HEK293 (cell line): ENCODE results near the gene CDK12.
"Not testable (repeated sequence)": the region's sequence is repeated elsewhere in the genome, so short reads cannot be mapped to it uniquely, and the experiment has no call there.

Experiments used
- CTCF ChIA-PET: fragments of 350-600 bp; formaldehyde crosslinking; extraction: SDS; loops from one replicate; lab custom pipeline; 2021; ENCODE audit warnings: antibody characterized with exemption; lab: Yijun Ruan, JAX
- POLR2A ChIA-PET: fragments of 300-600 bp; formaldehyde crosslinking; extraction: SDS; loops from one replicate; lab custom pipeline; 2020; ENCODE audit warnings: antibody characterized with exemption, inconsistent platforms; lab: Yijun Ruan, JAX
- H3K27ac ChIP-seq: fragments of 200-500 bp; sonication (Bioruptor generic); 2 replicates; pipeline ENCODE4 v1.5.1; 2014; ENCODE audit warnings: low read depth, low read length, control low read depth, inconsistent platforms; ENCODE audit errors: extremely low read depth
- H3K36me3 ChIP-seq, 2 experiments: fragments of 200-500 bp in 1 of 2; sonication (Bioruptor generic) in 1 of 2; 1 replicate in 1 of 2; 2 replicates in 1 of 2; pipeline ENCODE4 v1.5.1; 2014 to 2017; ENCODE audit warnings: inconsistent platforms in 2 of 2, low read length in 2 of 2; ENCODE audit not compliant: control insufficient read depth in 2 of 2, insufficient read depth in 1 of 2
- H3K4me1 ChIP-seq: fragments of 200-500 bp; sonication (Bioruptor generic); 2 replicates; pipeline ENCODE4 v1.5.1; 2014; ENCODE audit warnings: mild to moderate bottlenecking, low read length, inconsistent platforms; ENCODE audit not compliant: control insufficient read depth, insufficient read depth
- H3K4me3 ChIP-seq: 2 replicates; pipeline ENCODE4 v1.5.1; 2011; ENCODE audit warnings: low read depth, mild to moderate bottlenecking, control low read depth, low read length, moderate library complexity
- H3K9me3 ChIP-seq: fragments of 200-500 bp; sonication (Bioruptor generic); 2 replicates; pipeline ENCODE4 v1.5.1; 2014; ENCODE audit warnings: low read depth, low read length, inconsistent platforms; ENCODE audit not compliant: control insufficient read depth, insufficient read depth
- ATF2 ChIP-seq: fragments of 450-650 bp; formaldehyde crosslinking; IDR thresholded peaks from 2 replicates; pipeline ENCODE4 v1.5.1; 2016; ENCODE audit warnings: missing biosample characterization, missing genetic modification characterization, low read depth
- HOXA7 ChIP-seq: sonication (generic); formaldehyde crosslinking; IDR thresholded peaks from 2 replicates; pipeline ENCODE4 v1.8.1; 2022; ENCODE audit warnings: missing genetic modification reagents, borderline replicate concordance
- HOXC10 ChIP-seq: sonication (generic); formaldehyde crosslinking; IDR thresholded peaks from 2 replicates; pipeline ENCODE4 v1.8.1; 2023; ENCODE audit warnings: mild to moderate bottlenecking, missing genetic modification reagents
- HOXD13 ChIP-seq: sonication (generic); formaldehyde crosslinking; IDR thresholded peaks from 2 replicates; pipeline ENCODE4 v1.8.0; 2022; ENCODE audit warnings: missing genetic modification reagents, borderline replicate concordance
- MEIS1 ChIP-seq: sonication (generic); formaldehyde crosslinking; IDR thresholded peaks from 2 replicates; pipeline ENCODE4 v1.8.1; 2022; ENCODE audit warnings: missing genetic modification reagents, mild to moderate bottlenecking, borderline replicate concordance
- OVOL3 ChIP-seq: fragments of 450-650 bp; formaldehyde crosslinking; IDR thresholded peaks from 2 replicates; pipeline ENCODE4 v1.5.1; 2016; ENCODE audit warnings: missing biosample characterization, missing genetic modification characterization
- SP7 ChIP-seq: fragments of 450-650 bp; formaldehyde crosslinking; IDR thresholded peaks from 2 replicates; pipeline ENCODE4 v1.5.1; 2016; ENCODE audit warnings: missing biosample characterization, missing genetic modification characterization
- ZBTB17 ChIP-seq: fragments of 450-650 bp; formaldehyde crosslinking; IDR thresholded peaks from 2 replicates; pipeline ENCODE4 v1.5.1; 2016; ENCODE audit warnings: missing biosample characterization, missing genetic modification characterization
- ZNF175 ChIP-seq: fragments of 450-650 bp; formaldehyde crosslinking; IDR thresholded peaks from 2 replicates; pipeline ENCODE4 v1.5.1; 2016; ENCODE audit warnings: missing biosample characterization, missing genetic modification characterization
- ZNF202 ChIP-seq: fragments of 450-650 bp; formaldehyde crosslinking; IDR thresholded peaks from 2 replicates; pipeline ENCODE4 v1.5.1; 2016; ENCODE audit warnings: missing biosample characterization, missing genetic modification characterization, borderline replicate concordance
- ZNF350 ChIP-seq: fragments of 450-650 bp; formaldehyde crosslinking; IDR thresholded peaks from 2 replicates; pipeline ENCODE4 v1.5.0; 2017; ENCODE audit warnings: missing biosample characterization, mild to moderate bottlenecking, missing genetic modification characterization
- ZNF404 ChIP-seq: fragments of 450-650 bp; formaldehyde crosslinking; IDR thresholded peaks from 2 replicates; pipeline ENCODE4 v1.5.1; 2017; ENCODE audit warnings: missing biosample characterization, missing genetic modification characterization
- ZNF530 ChIP-seq: fragments of 450-650 bp; formaldehyde crosslinking; IDR thresholded peaks from 2 replicates; pipeline ENCODE4 v1.5.1; 2016; ENCODE audit warnings: low read depth, missing biosample characterization, missing genetic modification characterization
- ZNF571 ChIP-seq: fragments of 450-650 bp; formaldehyde crosslinking; IDR thresholded peaks from 2 replicates; pipeline ENCODE4 v1.5.0; 2017; ENCODE audit warnings: missing biosample characterization, missing genetic modification characterization
- ZNF585B ChIP-seq: fragments of 450-650 bp; formaldehyde crosslinking; IDR thresholded peaks from 2 replicates; pipeline ENCODE4 v1.5.1; 2016; ENCODE audit warnings: missing biosample characterization, missing genetic modification characterization
- ZNF600 ChIP-seq: fragments of 450-650 bp; formaldehyde crosslinking; IDR thresholded peaks from 2 replicates; pipeline ENCODE4 v1.5.1; 2016; ENCODE audit warnings: missing biosample characterization, missing genetic modification characterization
- ZNF610 ChIP-seq: fragments of 450-650 bp; formaldehyde crosslinking; IDR thresholded peaks from 2 replicates; pipeline ENCODE4 v1.5.1; 2016; ENCODE audit warnings: missing biosample characterization, missing genetic modification characterization, borderline replicate concordance
- ZNF623 ChIP-seq: fragments of 450-650 bp; formaldehyde crosslinking; IDR thresholded peaks from 2 replicates; pipeline ENCODE4 v1.5.1; 2016; ENCODE audit warnings: missing biosample characterization, missing genetic modification characterization
- ZNF639 ChIP-seq: fragments of 450-650 bp; formaldehyde crosslinking; IDR thresholded peaks from 2 replicates; pipeline ENCODE4 v1.5.1; 2016; ENCODE audit warnings: missing biosample characterization, missing genetic modification characterization
- ZNF664 ChIP-seq: fragments of 450-650 bp; formaldehyde crosslinking; IDR thresholded peaks from 2 replicates; pipeline ENCODE4 v1.5.1; 2016; ENCODE audit warnings: missing biosample characterization, missing genetic modification characterization
- ZNF707 ChIP-seq: fragments of 450-650 bp; formaldehyde crosslinking; IDR thresholded peaks from 2 replicates; pipeline ENCODE4 v1.5.1; 2016; ENCODE audit warnings: missing biosample characterization, missing genetic modification characterization
- ZNF776 ChIP-seq: fragments of 450-650 bp; formaldehyde crosslinking; IDR thresholded peaks from 2 replicates; pipeline ENCODE4 v1.5.0; 2017; ENCODE audit warnings: missing biosample characterization, missing genetic modification characterization, borderline replicate concordance
- ZSCAN16 ChIP-seq: fragments of 450-650 bp; formaldehyde crosslinking; IDR thresholded peaks from 2 replicates; pipeline ENCODE4 v1.5.1; 2016; ENCODE audit warnings: missing biosample characterization, missing genetic modification characterization
- ZSCAN23 ChIP-seq: fragments of 450-650 bp; formaldehyde crosslinking; IDR thresholded peaks from 2 replicates; pipeline ENCODE4 v1.5.1; 2016; ENCODE audit warnings: missing biosample characterization, missing genetic modification characterization
- TF ChIP-seq, protein P1 (sequence below): fragments of 450-650 bp; formaldehyde crosslinking; IDR thresholded peaks from 2 replicates; pipeline ENCODE4 v1.5.1; 2016; ENCODE audit warnings: missing biosample characterization, missing genetic modification characterization
- TF ChIP-seq, protein P2 (sequence below): fragments of 450-650 bp; formaldehyde crosslinking; IDR thresholded peaks from 2 replicates; pipeline ENCODE4 v1.5.1; 2016; ENCODE audit warnings: missing biosample characterization, missing genetic modification characterization, borderline replicate concordance

The CDK12 gene

GRCh38 chr17:39543176-39543575, 81.9 kb downstream of the CDK12 start:
- Histone ChIP-seq H3K4me1 (no peaks in the 10 kb centered on the region), H3K36me3 (peaks cover 8 to 20% of the 10 kb centered on the region in 2 experiments; a peak in 2 of 3 replicates), H3K9me3 (no peaks in the 10 kb centered on the region)
- TF ChIP-seq ZNF776 (tag by site-specific recombination) (no peak), HOXA7 (CRISPR knock-in tag) (no peak), ZSCAN16 (tag by site-specific recombination) (no peak), SP7 (tag by site-specific recombination) (no peak), ZNF585B (tag by site-specific recombination) (no peak), HOXC10 (CRISPR knock-in tag) (no peak), ZNF571 (no peak), ZNF404 (tag by site-specific recombination) (no peak), ZBTB17 (no peak), MEIS1 (CRISPR knock-in tag) (no peak), ZNF350 (tag by site-specific recombination) (no peak), ZNF639 (no peak), ZNF202 (tag by site-specific recombination) (no peak), ZSCAN23 (tag by site-specific recombination) (no peak)
- TF ChIP-seq, protein P1, sequence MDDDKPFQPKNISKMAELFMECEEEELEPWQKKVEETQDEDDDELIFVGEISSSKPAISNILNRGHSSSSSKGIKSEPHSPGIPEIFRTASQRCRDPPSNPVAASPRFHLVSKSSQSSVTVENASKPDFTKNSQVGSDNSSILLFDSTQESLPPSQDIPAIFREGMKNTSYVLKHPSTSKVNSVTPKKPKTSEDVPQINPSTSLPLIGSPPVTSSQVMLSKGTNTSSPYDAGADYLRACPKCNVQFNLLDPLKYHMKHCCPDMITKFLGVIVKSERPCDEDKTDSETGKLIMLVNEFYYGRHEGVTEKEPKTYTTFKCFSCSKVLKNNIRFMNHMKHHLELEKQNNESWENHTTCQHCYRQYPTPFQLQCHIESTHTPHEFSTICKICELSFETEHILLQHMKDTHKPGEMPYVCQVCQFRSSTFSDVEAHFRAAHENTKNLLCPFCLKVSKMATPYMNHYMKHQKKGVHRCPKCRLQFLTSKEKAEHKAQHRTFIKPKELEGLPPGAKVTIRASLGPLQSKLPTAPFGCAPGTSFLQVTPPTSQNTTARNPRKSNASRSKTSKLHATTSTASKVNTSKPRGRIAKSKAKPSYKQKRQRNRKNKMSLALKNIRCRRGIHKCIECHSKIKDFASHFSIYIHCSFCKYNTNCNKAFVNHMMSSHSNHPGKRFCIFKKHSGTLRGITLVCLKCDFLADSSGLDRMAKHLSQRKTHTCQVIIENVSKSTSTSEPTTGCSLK (tag by site-specific recombination): no peak
- TF ChIP-seq, protein P2, sequence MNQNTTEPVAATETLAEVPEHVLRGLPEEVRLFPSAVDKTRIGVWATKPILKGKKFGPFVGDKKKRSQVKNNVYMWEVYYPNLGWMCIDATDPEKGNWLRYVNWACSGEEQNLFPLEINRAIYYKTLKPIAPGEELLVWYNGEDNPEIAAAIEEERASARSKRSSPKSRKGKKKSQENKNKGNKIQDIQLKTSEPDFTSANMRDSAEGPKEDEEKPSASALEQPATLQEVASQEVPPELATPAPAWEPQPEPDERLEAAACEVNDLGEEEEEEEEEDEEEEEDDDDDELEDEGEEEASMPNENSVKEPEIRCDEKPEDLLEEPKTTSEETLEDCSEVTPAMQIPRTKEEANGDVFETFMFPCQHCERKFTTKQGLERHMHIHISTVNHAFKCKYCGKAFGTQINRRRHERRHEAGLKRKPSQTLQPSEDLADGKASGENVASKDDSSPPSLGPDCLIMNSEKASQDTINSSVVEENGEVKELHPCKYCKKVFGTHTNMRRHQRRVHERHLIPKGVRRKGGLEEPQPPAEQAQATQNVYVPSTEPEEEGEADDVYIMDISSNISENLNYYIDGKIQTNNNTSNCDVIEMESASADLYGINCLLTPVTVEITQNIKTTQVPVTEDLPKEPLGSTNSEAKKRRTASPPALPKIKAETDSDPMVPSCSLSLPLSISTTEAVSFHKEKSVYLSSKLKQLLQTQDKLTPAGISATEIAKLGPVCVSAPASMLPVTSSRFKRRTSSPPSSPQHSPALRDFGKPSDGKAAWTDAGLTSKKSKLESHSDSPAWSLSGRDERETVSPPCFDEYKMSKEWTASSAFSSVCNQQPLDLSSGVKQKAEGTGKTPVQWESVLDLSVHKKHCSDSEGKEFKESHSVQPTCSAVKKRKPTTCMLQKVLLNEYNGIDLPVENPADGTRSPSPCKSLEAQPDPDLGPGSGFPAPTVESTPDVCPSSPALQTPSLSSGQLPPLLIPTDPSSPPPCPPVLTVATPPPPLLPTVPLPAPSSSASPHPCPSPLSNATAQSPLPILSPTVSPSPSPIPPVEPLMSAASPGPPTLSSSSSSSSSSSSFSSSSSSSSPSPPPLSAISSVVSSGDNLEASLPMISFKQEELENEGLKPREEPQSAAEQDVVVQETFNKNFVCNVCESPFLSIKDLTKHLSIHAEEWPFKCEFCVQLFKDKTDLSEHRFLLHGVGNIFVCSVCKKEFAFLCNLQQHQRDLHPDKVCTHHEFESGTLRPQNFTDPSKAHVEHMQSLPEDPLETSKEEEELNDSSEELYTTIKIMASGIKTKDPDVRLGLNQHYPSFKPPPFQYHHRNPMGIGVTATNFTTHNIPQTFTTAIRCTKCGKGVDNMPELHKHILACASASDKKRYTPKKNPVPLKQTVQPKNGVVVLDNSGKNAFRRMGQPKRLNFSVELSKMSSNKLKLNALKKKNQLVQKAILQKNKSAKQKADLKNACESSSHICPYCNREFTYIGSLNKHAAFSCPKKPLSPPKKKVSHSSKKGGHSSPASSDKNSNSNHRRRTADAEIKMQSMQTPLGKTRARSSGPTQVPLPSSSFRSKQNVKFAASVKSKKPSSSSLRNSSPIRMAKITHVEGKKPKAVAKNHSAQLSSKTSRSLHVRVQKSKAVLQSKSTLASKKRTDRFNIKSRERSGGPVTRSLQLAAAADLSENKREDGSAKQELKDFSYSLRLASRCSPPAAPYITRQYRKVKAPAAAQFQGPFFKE: no peak
- TF ChIP-seq, all 188 proteins: peak for 0
- ChIA-PET POLR2A (no interaction called here), CTCF (interaction anchor here (1.0 to 19.7 kb wide), 2 partner anchors 17 to 80 kb away, joined by 3 to 475 read pairs; partner anchors contain the start of gene PPP1R1B)
- Histone ChIP-seq H3K27ac (no peak overlapping the region), H3K4me3 (no peak overlapping the region)

- CTCF ChIA-PET: interaction anchor here (1.0 to 19.7 kb wide), 2 partner anchors 17 to 80 kb away, joined by 3 to 475 read pairs; partner anchors contain the start of gene PPP1R1B
Measured at GRCh38 chr17:39543664-39544063, 82.4 kb downstream of the CDK12 start.

DNA sequence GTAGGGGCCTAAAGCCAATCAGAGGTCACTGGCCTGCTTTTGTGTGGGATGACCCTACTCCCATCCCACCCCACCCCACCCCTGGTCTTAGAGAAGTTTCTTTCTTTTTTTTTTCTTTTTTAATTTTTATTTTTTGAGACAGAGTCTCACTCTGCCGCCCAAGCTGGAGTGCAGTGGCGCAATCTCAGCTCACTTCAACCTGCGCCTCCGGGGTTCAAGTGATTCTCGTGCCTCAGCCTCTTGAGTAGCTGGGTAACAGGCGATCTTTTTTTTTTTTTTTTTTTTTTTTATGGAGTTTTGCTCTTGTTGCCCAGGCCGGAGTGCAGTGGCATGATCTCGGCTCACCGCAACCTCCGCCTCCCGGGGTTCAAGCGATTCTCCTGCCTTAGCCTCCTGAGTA, 83.1 kb downstream of the CDK12 start:
- CTCF ChIA-PET: interaction anchor here (0.6 to 19.7 kb wide), 4 partner anchors 8 to 109 kb away, joined by 3 to 475 read pairs (median 3); partner anchors contain the start of gene PPP1R1B
- H3K9me3 ChIP-seq, POLR2A ChIA-PET, H3K4me1 ChIP-seq, H3K4me3 ChIP-seq, H3K27ac ChIP-seq: not testable (repeated sequence)
- peaks cover 8 to 32% of the 10 kb centered on the region in 2 experiments; a peak in 2 of 3 replicates for H3K36me3 ChIP-seq

More at GRCh38 chr17:39543664-39544063, 82.4 kb downstream of the CDK12 start:
- TF ChIP-seq ZNF175 (tag by site-specific recombination) (no peak), ZBTB17 (no peak), MEIS1 (CRISPR knock-in tag) (no peak), HOXD13 (CRISPR knock-in tag) (no peak), ZNF530 (tag by site-specific recombination) (no peak), ZNF623 (tag by site-specific recombination) (no peak), ZNF664 (tag by site-specific recombination) (no peak), ZNF610 (tag by site-specific recombination) (no peak), OVOL3 (tag by site-specific recombination) (no peak), ZNF600 (tag by site-specific recombination) (no peak), ATF2 (tag by site-specific recombination) (no peak), ZNF707 (tag by site-specific recombination) (no peak)
- POLR2A ChIA-PET: no interaction called here
- H3K9me3 ChIP-seq: no peaks in the 10 kb centered on the region
- H3K4me1 ChIP-seq: no peaks in the 10 kb centered on the region
- H3K27ac ChIP-seq: no peak overlapping the region
- H3K4me3 ChIP-seq: no peak overlapping the region
- H3K36me3 ChIP-seq: peaks cover 8 to 25% of the 10 kb centered on the region in 2 experiments; a peak in 2 of 3 replicates
